ENCODE results near the gene NMT1. TPM values are rescaled to one million over a fixed set of nuclear protein-coding genes. Genes with fewer than 3 reads are reported as not detected.
A peak's percentile ranks its signal among the peaks of the same experiment; 100 is the strongest.

NMT1 gene
- total and polyA plus RNA-seq, 2 of the 13 experiments (the other 11 are each of a cell fraction or from before 2014, with no cell fraction given): 75.7 to 142 TPM

DNA sequence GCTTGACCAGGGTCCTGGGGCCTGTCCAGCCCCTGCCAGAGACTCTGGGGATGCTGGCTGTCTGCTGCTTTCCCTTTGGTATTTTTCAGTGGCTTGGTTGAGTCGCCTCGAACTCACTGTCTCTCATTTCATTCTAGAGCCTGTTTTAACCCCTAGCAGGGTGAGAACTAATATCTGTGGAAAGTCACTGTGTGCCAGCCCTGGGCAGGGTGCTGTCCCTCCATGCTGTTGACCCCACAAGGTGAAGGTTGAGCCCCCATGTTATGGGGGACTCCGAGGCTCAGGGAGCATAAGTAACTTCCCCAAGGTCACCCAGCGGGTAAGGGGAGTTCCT lies 42.6 kb upstream of the NMT1 start (continued):
- no peak for TF ChIP-seq ZNF850 (CRISPR knock-in tag; conservative IDR thresholded peaks at IDR 0.05)
- TF ChIP-seq ARNTL (CRISPR knock-in tag; IDR thresholded peaks at IDR 0.05): no peak
- TF ChIP-seq NR2F6 (IDR thresholded peaks at IDR 0.05): no peak
- no peak for TF ChIP-seq NR2F6 (CRISPR knock-in tag; IDR thresholded peaks at IDR 0.05)
- no peak for TF ChIP-seq KAT2B (IDR thresholded peaks at IDR 0.05; ENCODE audit: borderline replicate concordance, low read depth, low read length)
- no peak for TF ChIP-seq ZNF205 (CRISPR knock-in tag; IDR thresholded peaks at IDR 0.05)
- TF ChIP-seq ZNF484 (CRISPR knock-in tag; IDR thresholded peaks at IDR 0.05; ENCODE audit: borderline replicate concordance, low read depth): no peak
- TF ChIP-seq PTBP1 (IDR thresholded peaks at IDR 0.05; ENCODE audit: low read depth, low read length, poor library complexity, severe bottlenecking): no peak
- TF ChIP-seq KDM4B (CRISPR knock-in tag; IDR thresholded peaks at IDR 0.05): no peak
- TF ChIP-seq ZNF773 (CRISPR knock-in tag; IDR thresholded peaks at IDR 0.05; ENCODE audit: borderline replicate concordance): no peak
- no peak for TF ChIP-seq ZNF549 (CRISPR knock-in tag; IDR thresholded peaks at IDR 0.05)
- TF ChIP-seq, protein P1, sequence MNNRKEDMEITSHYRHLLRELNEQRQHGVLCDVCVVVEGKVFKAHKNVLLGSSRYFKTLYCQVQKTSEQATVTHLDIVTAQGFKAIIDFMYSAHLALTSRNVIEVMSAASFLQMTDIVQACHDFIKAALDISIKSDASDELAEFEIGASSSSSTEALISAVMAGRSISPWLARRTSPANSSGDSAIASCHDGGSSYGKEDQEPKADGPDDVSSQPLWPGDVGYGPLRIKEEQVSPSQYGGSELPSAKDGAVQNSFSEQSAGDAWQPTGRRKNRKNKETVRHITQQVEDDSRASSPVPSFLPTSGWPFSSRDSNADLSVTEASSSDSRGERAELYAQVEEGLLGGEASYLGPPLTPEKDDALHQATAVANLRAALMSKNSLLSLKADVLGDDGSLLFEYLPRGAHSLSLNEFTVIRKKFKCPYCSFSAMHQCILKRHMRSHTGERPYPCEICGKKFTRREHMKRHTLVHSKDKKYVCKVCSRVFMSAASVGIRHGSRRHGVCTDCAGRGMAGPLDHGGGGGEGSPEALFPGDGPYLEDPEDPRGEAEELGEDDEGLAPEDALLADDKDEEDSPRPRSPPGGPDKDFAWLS (CRISPR knock-in tag; IDR thresholded peaks at IDR 0.05; ENCODE audit: borderline replicate concordance): 0 out of 2 replicates have a peak, but pooled peaks have one; percentile 71
- no peak for TF ChIP-seq PCBP2 (optimal IDR thresholded peaks at IDR 0.05; ENCODE audit: low read depth, low read length, poor library complexity, severe bottlenecking)
- TF ChIP-seq, protein P2, sequence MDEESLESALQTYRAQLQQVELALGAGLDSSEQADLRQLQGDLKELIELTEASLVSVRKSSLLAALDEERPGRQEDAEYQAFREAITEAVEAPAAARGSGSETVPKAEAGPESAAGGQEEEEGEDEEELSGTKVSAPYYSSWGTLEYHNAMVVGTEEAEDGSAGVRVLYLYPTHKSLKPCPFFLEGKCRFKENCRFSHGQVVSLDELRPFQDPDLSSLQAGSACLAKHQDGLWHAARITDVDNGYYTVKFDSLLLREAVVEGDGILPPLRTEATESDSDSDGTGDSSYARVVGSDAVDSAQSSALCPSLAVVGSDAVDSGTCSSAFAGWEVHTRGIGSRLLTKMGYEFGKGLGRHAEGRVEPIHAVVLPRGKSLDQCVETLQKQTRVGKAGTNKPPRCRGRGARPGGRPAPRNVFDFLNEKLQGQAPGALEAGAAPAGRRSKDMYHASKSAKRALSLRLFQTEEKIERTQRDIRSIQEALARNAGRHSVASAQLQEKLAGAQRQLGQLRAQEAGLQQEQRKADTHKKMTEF (CRISPR knock-in tag; IDR thresholded peaks at IDR 0.05): 0 out of 2 replicates have a peak, but pooled peaks have one; percentile 4
- TF ChIP-seq HNF4A (CRISPR knock-in tag; IDR thresholded peaks at IDR 0.05): no peak
- TF ChIP-seq SOX13 (IDR thresholded peaks at IDR 0.05): no peak
- no peak for TF ChIP-seq SOX13 (CRISPR knock-in tag; conservative IDR thresholded peaks at IDR 0.05 in 1 of 2, IDR thresholded peaks at IDR 0.05 in 1 of 2)
- no peak for TF ChIP-seq NONO (IDR thresholded peaks at IDR 0.05)
- no peak for TF ChIP-seq NONO (CRISPR knock-in tag; conservative IDR thresholded peaks at IDR 0.05)
- TF ChIP-seq KMT2A (CRISPR knock-in tag; IDR thresholded peaks at IDR 0.05): no peak; the same call in 1 of the 2 replicates
- TF ChIP-seq ZSCAN31 (CRISPR knock-in tag; IDR thresholded peaks at IDR 0.05; ENCODE audit: low read depth): no peak
- no peak for TF ChIP-seq ATRX (CRISPR knock-in tag; IDR thresholded peaks at IDR 0.05; ENCODE audit: borderline replicate concordance)
- no peak; the same call in 1 of the 2 replicates for TF ChIP-seq ZSCAN21 (CRISPR knock-in tag; IDR thresholded peaks at IDR 0.05; ENCODE audit: borderline replicate concordance)
- TF ChIP-seq, protein P3, sequence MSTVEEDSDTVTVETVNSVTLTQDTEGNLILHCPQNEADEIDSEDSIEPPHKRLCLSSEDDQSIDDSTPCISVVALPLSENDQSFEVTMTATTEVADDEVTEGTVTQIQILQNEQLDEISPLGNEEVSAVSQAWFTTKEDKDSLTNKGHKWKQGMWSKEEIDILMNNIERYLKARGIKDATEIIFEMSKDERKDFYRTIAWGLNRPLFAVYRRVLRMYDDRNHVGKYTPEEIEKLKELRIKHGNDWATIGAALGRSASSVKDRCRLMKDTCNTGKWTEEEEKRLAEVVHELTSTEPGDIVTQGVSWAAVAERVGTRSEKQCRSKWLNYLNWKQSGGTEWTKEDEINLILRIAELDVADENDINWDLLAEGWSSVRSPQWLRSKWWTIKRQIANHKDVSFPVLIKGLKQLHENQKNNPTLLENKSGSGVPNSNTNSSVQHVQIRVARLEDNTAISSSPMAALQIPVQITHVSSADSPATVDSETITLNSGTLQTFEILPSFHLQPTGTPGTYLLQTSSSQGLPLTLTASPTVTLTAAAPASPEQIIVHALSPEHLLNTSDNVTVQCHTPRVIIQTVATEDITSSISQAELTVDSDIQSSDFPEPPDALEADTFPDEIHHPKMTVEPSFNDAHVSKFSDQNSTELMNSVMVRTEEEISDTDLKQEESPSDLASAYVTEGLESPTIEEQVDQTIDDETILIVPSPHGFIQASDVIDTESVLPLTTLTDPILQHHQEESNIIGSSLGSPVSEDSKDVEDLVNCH (CRISPR knock-in tag; IDR thresholded peaks at IDR 0.05): 0 out of 2 replicates have a peak, but pooled peaks have one; percentile 52
- no peak for TF ChIP-seq TAF15 (IDR thresholded peaks at IDR 0.05; ENCODE audit: low read depth, low read length, poor library complexity, severe bottlenecking)
- no peak for TF ChIP-seq HOXA5 (CRISPR knock-in tag; IDR thresholded peaks at IDR 0.05)
- TF ChIP-seq HNF4G (IDR thresholded peaks at IDR 0.05; ENCODE audit: borderline replicate concordance, low read depth, low read length): no peak
- no peak for TF ChIP-seq HNF4G (CRISPR knock-in tag; IDR thresholded peaks at IDR 0.05; ENCODE audit: borderline replicate concordance, low read depth)

Measured in HepG2 (cell line).